Activated CD8-positive, alpha-beta memory T cell treated with anti-CD3 and anti-CD28 coated beads, Interleukin-2, amount 10 ng/mL, durations not matched to agents 7 days and 5 days (primary cell): ENCODE data around the gene TOMM40L. TPM values are rescaled to one million over a fixed set of nuclear protein-coding genes. Genes with fewer than 3 reads are reported as not detected.

Experiments
- ATAC-seq: fragments of 150-1000 bp; cut with Tn5 transposase; one replicate; pipeline ENCODE4 v1.10.0; 2021; ENCODE audit warnings: moderate library complexity
- CTCF ChIA-PET: fragments of 350-600 bp; sonication (Branson Sonifier 250); formaldehyde crosslinking; loops from one replicate; lab custom pipeline; 2021; ENCODE audit warnings: antibody characterized with exemption; lab: Charles Lee
- DNase-seq: peaks from one replicate; pipeline ENCODE4 v3.0.0-alpha.2; 2020
- H3K27ac Mint-ChIP-seq: one replicate; pipeline ENCODE4 v1.8.0; 2021; ENCODE audit warnings: mild to moderate bottlenecking, mixed read lengths
- H3K27me3 Mint-ChIP-seq: one replicate; pipeline ENCODE4 v1.8.0; 2021; ENCODE audit warnings: mixed read lengths
- H3K36me3 Mint-ChIP-seq: one replicate; pipeline ENCODE4 v1.8.0; 2021; ENCODE audit warnings: mild to moderate bottlenecking, mixed read lengths
- H3K4me1 Mint-ChIP-seq: one replicate; pipeline ENCODE4 v1.8.0; 2021; ENCODE audit warnings: mixed read lengths
- H3K4me3 Mint-ChIP-seq: one replicate; pipeline ENCODE4 v1.8.0; 2021; ENCODE audit warnings: mild to moderate bottlenecking, moderate library complexity, mixed read lengths
- H3K9me3 Mint-ChIP-seq: one replicate; pipeline ENCODE4 v1.8.0; 2022; ENCODE audit warnings: low read depth, mixed read lengths
- total RNA-seq, 2 experiments: library from RNA; stranded (reverse); gene quantifications; one replicate each; pipeline ENCODE4 v1.2.3, GENCODE V29; 2021

TOMM40L gene
- total RNA-seq, 2 experiments from 2014 or later, result 19.4 to 27.6 TPM

DNA sequence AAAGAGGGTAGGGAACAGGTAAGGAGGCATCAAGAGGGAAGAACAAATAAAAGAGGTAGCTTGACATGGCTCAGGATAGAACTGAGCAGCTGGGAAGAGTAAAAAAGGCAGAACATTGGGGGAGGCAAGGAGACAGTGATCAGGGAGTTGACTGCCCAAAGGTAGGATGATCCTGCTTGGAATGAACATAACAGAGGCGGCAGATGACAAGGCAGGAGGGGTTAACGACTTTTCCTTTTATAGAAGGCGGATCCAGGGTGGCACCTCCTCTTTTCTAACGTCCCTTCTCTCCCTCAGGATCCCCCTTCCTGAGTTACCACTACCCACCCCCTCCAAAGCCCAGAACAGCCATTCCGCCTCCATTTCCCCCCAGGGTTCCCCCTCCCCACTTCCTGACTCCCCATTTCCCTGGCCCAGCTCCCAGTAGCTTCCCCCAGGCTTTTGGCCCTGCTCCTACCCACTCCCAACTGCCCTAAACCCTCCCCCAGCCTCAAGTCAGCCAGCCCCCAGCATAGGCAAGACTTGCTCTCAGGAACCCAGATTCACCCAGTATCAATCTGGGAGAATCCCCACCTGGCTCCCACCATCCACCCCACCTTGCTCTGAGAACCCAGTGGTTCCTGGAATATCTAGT is 26.2 kb upstream of the TOMM40L start:
- CTCF ChIA-PET, result interaction anchor here (1.0 to 3.9 kb wide), 4 partner anchors 14 to 107 kb away, joined by 3 to 14 read pairs (median 4); partner anchors contain the start of genes PPOX and TOMM40L
- ATAC-seq, result no peak
- DNase-seq, result no peak
- Mint-ChIP-seq H3K4me3 (no peak overlapping the region), H3K27ac (peak overlapping the region; percentile 95), H3K36me3 (peaks cover 15% of the 10 kb centered on the region), H3K27me3 (no peaks in the 10 kb centered on the region), H3K9me3 (no peaks in the 10 kb centered on the region), H3K4me1 (peaks cover 64% of the 10 kb centered on the region)

DNA sequence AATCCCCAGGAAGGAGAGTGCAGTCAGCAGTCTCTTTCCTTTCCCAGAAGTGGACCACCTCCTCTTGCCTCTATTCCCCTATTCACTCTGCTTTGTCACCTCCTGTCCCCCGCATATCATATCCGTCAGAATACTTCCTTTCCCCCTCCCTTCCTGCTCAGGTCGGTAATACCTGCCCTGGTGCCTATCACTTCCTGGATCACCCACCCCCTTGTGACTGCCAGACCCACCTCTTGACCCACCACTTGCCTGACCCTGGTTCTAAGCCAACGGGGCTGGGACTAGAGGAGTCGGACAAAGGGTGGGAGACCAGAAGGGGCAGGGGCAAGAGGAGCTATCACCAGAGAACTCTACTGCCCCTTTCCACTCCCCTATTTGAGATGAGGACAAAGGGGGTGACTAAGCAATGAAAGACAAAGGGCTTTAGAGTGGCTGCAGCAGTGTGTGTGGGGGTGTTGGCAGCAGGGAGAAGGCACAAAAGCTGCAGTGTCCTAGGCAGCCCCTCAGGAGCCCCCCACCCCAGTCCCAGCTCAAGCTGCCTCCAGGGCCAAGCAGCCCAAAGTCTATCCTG is 25.4 kb upstream of the TOMM40L start:
- DNase-seq (no peak), ATAC-seq (no peak)
- Mint-ChIP-seq H3K36me3 (peaks cover 21% of the 10 kb centered on the region), H3K9me3 (no peaks in the 10 kb centered on the region), H3K4me3 (no peak overlapping the region), H3K27ac (peak overlapping the region; percentile 95), H3K4me1 (peaks cover 62% of the 10 kb centered on the region), H3K27me3 (no peaks in the 10 kb centered on the region)
- CTCF ChIA-PET, result interaction anchor here (1.0 to 7.0 kb wide), 9 partner anchors 8 to 182 kb away, joined by 3 to 89 read pairs (median 23); partner anchors contain the start of genes APOA2, B4GALT3, PPOX and TOMM40L

DNA sequence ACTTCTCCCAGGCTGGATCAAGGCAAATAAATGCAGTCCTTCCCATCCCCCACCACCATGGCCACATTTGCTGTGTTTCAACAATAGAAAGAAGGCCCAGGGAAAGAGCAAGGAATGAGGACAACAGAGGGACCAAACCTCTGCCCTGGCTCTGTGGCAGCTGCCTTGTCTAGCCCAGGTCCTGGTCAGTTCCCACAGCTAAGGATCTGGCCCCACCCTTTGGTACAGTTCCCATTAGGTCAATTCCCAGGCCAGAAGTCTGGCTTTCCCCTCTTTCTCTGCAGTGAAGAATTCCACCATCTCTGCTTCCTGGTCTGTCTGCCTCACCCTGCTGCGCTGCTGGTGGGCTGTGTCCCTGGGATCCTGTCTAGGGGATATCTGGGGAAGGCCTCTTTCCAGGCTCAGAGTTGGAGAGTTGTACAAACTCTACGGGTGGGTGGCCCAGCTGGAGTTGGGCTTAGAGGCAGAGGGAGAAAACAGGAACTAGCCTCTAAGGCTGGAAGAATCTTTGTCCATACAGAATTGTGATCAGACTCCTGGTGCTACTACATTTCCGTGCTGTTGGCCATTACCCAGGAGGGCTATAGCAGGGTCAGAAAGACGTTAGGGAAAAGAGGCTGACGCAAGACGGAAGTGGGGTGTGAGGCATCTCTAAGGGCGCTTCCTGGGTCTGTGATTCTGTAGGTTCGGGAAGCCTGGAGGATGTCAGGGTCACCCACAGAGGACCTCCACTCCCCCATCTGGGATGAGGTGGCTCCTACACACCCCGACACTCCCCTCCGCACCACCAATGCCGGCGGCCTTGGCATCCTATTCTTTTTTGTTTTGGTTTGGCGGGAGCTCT is 24.6 kb upstream of the TOMM40L start:
- H3K4me3 Mint-ChIP-seq, result peak overlapping the region; percentile 87
- H3K36me3 Mint-ChIP-seq, result peaks cover 25% of the 10 kb centered on the region
- peak overlapping the region; percentile 95 for H3K27ac Mint-ChIP-seq
- H3K27me3 Mint-ChIP-seq, result no peaks in the 10 kb centered on the region
- no peaks in the 10 kb centered on the region for H3K9me3 Mint-ChIP-seq
- CTCF ChIA-PET, result interaction anchor here (0.9 to 7.0 kb wide), 17 partner anchors 9 to 181 kb away, joined by 3 to 89 read pairs (median 6); partner anchors contain the start of genes APOA2, B4GALT3, PCP4L1 and PPOX
- DNase-seq (no peak), ATAC-seq (peak; percentile 0)
- peaks cover 62% of the 10 kb centered on the region for H3K4me1 Mint-ChIP-seq

DNA sequence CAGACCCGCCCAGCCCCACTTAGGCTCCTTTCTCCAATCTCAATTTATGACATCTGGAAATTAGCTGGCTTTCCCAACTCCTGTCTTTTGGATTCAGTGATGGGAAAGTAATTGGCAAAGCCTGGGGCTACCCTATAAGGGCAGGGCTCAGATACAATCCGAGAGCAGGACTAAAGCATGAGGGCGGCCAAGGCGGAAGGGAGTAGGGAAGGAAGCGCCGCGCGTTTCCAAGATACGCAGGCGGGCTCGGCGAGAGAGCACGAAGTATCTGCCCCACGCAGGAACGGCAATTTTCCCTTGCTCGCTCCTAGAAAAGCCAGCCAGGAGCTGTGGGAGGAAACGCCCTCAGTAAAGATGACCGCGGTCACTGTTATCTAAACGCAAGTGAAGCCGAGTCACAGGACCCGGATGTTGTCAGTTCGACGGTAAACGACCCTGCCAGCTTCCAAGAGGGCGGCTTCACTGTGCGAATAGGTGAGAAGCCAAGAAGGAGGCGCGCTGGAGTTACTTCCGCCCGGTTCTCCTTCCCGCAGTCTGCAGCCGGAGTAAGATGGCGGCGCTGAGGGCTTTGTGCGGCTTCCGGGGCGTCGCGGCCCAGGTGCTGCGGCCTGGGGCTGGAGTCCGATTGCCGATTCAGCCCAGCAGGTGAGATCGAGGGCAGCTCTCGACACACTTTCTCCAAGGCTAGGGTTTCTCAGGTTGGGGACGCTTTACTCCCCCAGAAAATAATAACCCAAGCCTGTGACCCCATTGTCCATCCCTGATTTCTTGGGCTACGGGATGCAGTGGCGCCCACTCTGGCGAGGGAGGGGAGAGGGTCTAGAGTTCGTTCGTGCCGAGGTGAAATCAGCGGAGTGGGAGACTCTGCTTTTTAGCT is 23.8 kb upstream of the TOMM40L start, which contains the start of gene NDUFS2:
Gene NDUFS2 (plus strand): TSS at position 532 of the 877 bp plus-strand sequence. CDS start 19 bp downstream, at position 551.
- H3K9me3 Mint-ChIP-seq, result no peaks in the 10 kb centered on the region
- H3K4me3 Mint-ChIP-seq, result peak within 1 kb of the TSS; percentile 87
- H3K27ac Mint-ChIP-seq, result peak within 1 kb of the TSS; percentile 95
- H3K4me1 Mint-ChIP-seq, result peaks cover 64% of the 10 kb centered on the region
- ATAC-seq (peak; percentile 99), DNase-seq (peak; percentile 99)
- peaks cover 29% of the 10 kb centered on the region for H3K36me3 Mint-ChIP-seq
- no peaks in the 10 kb centered on the region for H3K27me3 Mint-ChIP-seq
- CTCF ChIA-PET, result interaction anchor here (0.9 to 7.0 kb wide), 19 partner anchors 9 to 188 kb away, joined by 3 to 89 read pairs (median 4); partner anchors contain the start of genes APOA2, B4GALT3, PCP4L1 and PPOX

DNA sequence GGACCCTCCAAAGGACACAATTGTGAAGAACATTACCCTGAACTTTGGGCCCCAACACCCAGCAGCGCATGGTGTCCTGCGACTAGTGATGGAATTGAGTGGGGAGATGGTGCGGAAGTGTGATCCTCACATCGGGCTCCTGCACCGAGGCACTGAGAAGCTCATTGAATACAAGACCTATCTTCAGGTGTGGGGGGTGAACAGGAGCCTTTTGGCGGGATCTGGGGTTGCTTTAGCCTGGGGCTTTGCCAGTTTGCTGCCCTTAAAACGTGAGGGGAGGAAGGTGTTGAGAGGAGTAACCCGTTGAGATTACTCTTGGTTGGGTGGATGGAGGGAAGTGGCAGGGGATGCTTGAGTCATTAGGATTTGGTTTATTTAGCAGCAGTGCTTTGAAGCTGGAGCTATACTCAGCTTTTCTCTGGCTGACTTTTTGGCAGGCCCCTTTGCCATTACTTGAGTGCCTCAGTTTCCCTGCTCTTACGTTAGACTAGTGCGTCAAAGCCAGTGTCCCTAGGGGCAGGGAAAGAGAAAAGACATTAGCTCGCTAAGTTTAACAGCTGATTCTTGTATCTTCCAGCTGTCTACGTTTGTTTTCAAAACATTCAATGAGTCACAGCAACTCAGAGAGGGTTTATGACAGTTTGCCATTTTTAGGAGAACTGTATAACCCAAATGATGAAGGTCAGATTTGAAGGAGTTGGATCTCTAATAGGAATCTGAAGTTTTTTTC is 19.3 kb upstream of the TOMM40L start:
- DNase-seq, result no peak
- Mint-ChIP-seq H3K27me3 (no peaks in the 10 kb centered on the region), H3K27ac (peak overlapping the region; percentile 23), H3K4me3 (no peak overlapping the region), H3K9me3 (no peaks in the 10 kb centered on the region), H3K4me1 (peaks cover 51% of the 10 kb centered on the region), H3K36me3 (peaks cover 47% of the 10 kb centered on the region)
- CTCF ChIA-PET, result interaction anchor here (0.6 to 7.0 kb wide), 7 partner anchors 9 to 175 kb away, joined by 3 to 89 read pairs (median 6); partner anchors contain the start of genes APOA2, FCER1G, PPOX and TOMM40L
- ATAC-seq, result no peak

DNA sequence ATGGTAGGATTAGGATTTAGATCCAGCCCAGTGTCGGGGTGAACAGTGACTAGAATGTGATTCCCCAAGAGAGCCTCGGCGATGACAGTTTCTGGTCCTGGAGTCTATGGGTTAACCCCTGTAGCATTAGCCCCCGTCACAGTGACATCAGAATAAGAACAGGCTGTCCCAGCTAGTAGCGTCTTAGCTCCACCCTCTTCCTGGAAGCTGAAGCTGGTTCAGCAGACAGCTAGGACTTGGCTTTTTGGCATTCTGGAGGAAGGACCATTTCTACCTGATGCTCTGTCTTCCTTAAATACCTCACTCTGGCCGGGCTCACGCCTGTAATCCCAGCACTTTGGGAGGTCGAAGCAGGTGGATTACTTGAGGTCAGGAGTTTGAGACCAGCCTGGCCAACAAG is 18.7 kb upstream of the TOMM40L start:
- H3K4me1 Mint-ChIP-seq, result peaks cover 47% of the 10 kb centered on the region

DNA sequence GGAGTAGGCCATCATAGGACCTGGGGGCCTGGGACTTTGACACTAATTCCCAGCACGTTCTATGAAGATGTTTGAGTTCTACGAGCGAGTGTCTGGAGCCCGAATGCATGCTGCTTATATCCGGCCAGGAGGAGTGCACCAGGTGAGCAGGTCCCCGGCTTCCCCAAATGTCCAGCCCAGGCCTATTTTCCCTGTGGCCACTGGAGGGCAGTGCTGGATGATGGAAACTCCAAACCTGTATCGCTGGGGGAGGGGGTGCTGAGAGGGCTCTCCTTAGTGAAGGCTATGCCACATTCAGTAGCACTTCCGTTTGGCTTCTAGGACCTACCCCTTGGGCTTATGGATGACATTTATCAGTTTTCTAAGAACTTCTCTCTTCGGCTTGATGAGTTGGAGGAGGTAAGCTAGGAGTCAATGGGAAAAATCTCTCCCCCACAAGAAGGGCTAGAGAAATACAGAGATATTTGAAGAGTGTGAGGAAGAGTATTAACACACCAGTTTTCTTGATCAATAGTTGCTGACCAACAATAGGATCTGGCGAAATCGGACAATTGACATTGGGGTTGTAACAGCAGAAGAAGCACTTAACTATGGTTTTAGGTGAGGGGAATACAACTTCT is 16.0 kb upstream of the TOMM40L start:
- H3K27me3 Mint-ChIP-seq, result no peaks in the 10 kb centered on the region
- H3K36me3 Mint-ChIP-seq, result peaks cover 54% of the 10 kb centered on the region
- no peak overlapping the region for H3K4me3 Mint-ChIP-seq
- H3K27ac Mint-ChIP-seq, result peak overlapping the region; percentile 57
- no peaks in the 10 kb centered on the region for H3K9me3 Mint-ChIP-seq
- DNase-seq, result peak; percentile 82
- peak; percentile 90 for ATAC-seq
- H3K4me1 Mint-ChIP-seq, result peaks cover 32% of the 10 kb centered on the region
- CTCF ChIA-PET, result interaction anchor here (0.6 to 6.7 kb wide), 10 partner anchors 8 to 189 kb away, joined by 3 to 110 read pairs (median 6); partner anchors contain the start of genes APOA2, NDUFS2 and TOMM40L

More for the DNA sequence above, 18.7 kb upstream of the TOMM40L start:
- Mint-ChIP-seq H3K27me3 (no peaks in the 10 kb centered on the region), H3K36me3 (peaks cover 51% of the 10 kb centered on the region), H3K9me3 (no peaks in the 10 kb centered on the region), H3K27ac (no peak overlapping the region), H3K4me3 (no peak overlapping the region)
- CTCF ChIA-PET, result interaction anchor here (0.6 to 7.0 kb wide), 5 partner anchors 9 to 175 kb away, joined by 3 to 89 read pairs (median 6); partner anchors contain the start of genes APOA2, FCER1G, PPOX and TOMM40L
- DNase-seq, result no peak
- no peak for ATAC-seq

DNA sequence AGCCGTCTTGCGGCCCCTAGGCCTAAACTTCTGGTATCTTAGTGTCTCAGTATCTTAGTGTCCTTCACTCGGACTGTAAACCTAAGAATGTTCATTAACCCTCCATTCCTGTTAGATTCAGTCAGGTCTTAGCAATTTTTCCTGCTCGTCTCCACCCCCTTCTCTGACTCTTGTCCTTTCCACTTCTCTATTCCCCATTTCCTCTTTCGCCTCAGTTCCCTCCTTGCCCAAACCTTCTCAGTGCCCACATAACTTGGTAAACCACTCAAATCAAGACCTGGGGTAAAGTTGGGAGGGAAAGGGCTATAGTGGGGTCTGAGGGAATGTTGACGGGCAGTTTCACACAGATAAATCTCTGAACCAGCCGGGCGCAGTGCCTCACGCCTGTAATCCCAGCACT is 11.5 kb upstream of the TOMM40L start:
- DNase-seq, result no peak
- H3K27me3 Mint-ChIP-seq, result no peaks in the 10 kb centered on the region
- H3K36me3 Mint-ChIP-seq, result peaks cover 40% of the 10 kb centered on the region
- H3K4me1 Mint-ChIP-seq, result peaks cover 34% of the 10 kb centered on the region
- H3K27ac Mint-ChIP-seq, result no peak overlapping the region
- ATAC-seq, result no peak
- CTCF ChIA-PET, result interaction anchor here (0.7 kb wide), 1 partner anchor 357 kb away, joined by 3 read pairs; no protein-coding TSS in a partner anchor
- H3K4me3 Mint-ChIP-seq, result no peak overlapping the region
- H3K9me3 Mint-ChIP-seq, result no peaks in the 10 kb centered on the region

DNA sequence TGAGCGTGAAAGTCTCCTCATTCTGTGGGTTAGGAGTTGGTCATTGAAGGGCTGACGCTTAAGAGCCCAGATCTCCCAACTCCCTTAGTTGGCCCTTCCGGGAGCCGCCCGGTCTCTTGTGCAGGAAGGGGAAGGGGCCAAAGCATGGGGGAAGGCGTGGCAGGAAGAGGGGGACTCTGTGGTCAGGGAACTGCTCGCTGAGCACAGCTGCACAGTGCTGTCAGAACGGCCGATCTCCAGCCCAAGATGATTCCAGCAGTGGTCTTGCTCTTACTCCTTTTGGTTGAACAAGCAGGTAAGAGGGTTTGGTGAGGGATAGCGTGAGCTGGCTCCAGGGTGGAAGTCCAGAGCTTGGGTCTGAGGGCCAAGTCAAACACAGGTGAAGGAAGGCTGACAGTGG is 10.8 kb upstream of the TOMM40L start, which contains the start of gene FCER1G:
Gene FCER1G (plus strand): TSS at position 220 of the 400 bp plus-strand sequence. CDS start 27 bp downstream, at position 247.
- peak within 1 kb of the TSS; percentile 65 for H3K27ac Mint-ChIP-seq

DNA sequence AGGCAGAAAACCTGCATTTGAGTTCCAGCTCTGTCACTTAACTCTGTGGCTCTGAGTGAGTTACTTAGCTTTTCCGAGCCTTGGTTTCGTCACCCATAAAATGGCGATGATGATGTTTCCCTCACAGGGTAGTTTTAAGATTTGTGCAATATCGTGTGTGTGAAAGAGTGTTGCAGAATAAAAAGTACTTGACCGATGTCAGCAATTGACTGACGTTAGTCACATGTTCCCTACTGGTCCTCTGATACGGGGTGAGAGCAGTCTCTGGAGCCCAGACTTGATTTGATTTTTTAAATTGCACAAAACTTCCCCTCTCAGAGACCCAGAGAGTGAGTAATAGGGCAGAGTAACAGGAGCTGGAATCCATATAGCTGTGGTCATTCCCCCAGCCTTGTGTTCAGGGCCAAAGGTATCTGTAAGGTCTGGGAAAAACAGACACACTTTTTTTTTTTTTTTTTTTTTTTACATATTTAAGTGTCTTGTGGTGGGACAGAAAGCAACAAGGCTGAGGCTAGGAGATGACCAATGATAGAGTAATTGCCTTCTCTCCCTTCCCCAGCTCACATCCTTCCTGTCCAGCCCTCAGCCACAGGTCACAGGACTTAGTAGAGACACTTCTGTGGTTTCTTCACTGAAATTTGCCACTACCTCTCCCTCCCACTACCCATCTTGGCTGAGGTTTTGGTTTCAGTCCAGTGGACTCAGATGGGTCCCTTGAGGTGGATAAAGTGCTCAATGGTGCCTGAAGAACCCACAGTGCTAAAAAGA is 8.7 kb upstream of the TOMM40L start:
- Mint-ChIP-seq H3K27ac (peak overlapping the region; percentile 44), H3K36me3 (peaks cover 23% of the 10 kb centered on the region)

More for the DNA sequence above, 10.8 kb upstream of the TOMM40L start, which contains the start of gene FCER1G:
- CTCF ChIA-PET, result interaction anchor here (0.6 to 3.4 kb wide), 5 partner anchors 9 to 356 kb away, joined by 3 to 24 read pairs (median 3); partner anchors contain the start of gene TOMM40L
- H3K9me3 Mint-ChIP-seq, result no peaks in the 10 kb centered on the region
- no peaks in the 10 kb centered on the region for H3K27me3 Mint-ChIP-seq
- ATAC-seq, result no peak
- peaks cover 28% of the 10 kb centered on the region for H3K4me1 Mint-ChIP-seq
- peaks cover 35% of the 10 kb centered on the region for H3K36me3 Mint-ChIP-seq
- no peak for DNase-seq
- H3K4me3 Mint-ChIP-seq, result peak within 1 kb of the TSS; percentile 17

More for the DNA sequence above, 8.7 kb upstream of the TOMM40L start:
- H3K4me1 Mint-ChIP-seq, result peaks cover 32% of the 10 kb centered on the region
- ATAC-seq (peak; percentile 62), DNase-seq (peak; percentile 63)
- no peak overlapping the region for H3K4me3 Mint-ChIP-seq
- no peaks in the 10 kb centered on the region for H3K9me3 Mint-ChIP-seq
- CTCF ChIA-PET, result interaction anchor here (0.7 to 5.3 kb wide), 9 partner anchors 9 to 165 kb away, joined by 3 to 26 read pairs (median 6); partner anchors contain the start of genes CFAP126, NDUFS2 and TOMM40L
- H3K27me3 Mint-ChIP-seq, result no peaks in the 10 kb centered on the region
